Bronchial epithelial cell (primary cell): ENCODE data around the gene BTF3. TPM values are rescaled to one million over a fixed set of nuclear protein-coding genes. Genes with fewer than 3 reads are reported as not detected.

ENCODE experiments used
- DNase-seq: peaks from one replicate; pipeline ENCODE4 v3.0.0-alpha.2; 2010; ENCODE audit warnings: low read depth
- FAIRE-seq: peaks from 2 replicates; lab custom pipeline; 2011; peaks lifted over from hg19 to GRCh38; lab: Jason Lieb, UNC
- H3K27me3 ChIP-seq: 2 replicates; pipeline ENCODE4 v1.5.1; 2011; ENCODE audit warnings: low read length; ENCODE audit not compliant: control insufficient read depth, insufficient read depth
- H3K36me3 ChIP-seq: 2 replicates; pipeline ENCODE4 v1.5.1; 2011; ENCODE audit warnings: low read length; ENCODE audit not compliant: control insufficient read depth, insufficient read depth
- H3K4me3 ChIP-seq: 2 replicates; pipeline ENCODE4 v1.5.1; 2011; ENCODE audit warnings: mild to moderate bottlenecking, low read depth, low read length, control low read depth
- total RNA-seq: library from RNA; depleted of rRNA; stranded (reverse); fragments of >200 nt; gene quantifications from 2 replicates; pipeline ENCODE4 v1.2.1, GENCODE V29; 2014
- TF ChIP-seq, protein P1 (sequence below): IDR thresholded peaks from 2 replicates; pipeline ENCODE4 v1.5.1; 2011; ENCODE audit warnings: mild to moderate bottlenecking, moderate library complexity, low read length, control low read depth, inconsistent platforms; ENCODE audit not compliant: insufficient read depth, severe bottlenecking

The BTF3 gene
- total RNA-seq, 1 donor from 2014 or later, result 227 TPM

DNA sequence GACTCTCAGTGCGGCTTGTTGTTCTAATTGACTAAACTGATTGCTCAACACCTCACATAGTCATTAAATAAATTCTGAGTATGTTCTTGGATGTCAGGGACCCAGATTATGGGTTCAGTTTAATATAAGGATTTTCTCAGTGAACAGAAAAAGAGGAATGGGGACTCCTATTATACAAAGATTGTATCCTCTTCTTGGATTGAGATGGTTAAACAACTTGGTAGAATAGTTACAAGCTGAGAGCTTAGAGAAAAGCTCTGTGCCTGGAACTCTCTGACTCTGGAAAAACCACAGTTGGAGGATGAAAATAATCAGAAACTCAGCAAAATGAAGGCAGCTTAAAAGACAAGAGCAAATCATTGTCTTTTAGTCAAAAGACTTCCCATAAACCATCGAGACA is 36.7 kb downstream of the BTF3 start:
- DNase-seq (no peak), FAIRE-seq (no peak)
- H3K4me3 ChIP-seq, result no peak overlapping the region
- H3K36me3 ChIP-seq, result no peaks in the 10 kb centered on the region
- no peaks in the 10 kb centered on the region for H3K27me3 ChIP-seq
- TF ChIP-seq, protein P1, sequence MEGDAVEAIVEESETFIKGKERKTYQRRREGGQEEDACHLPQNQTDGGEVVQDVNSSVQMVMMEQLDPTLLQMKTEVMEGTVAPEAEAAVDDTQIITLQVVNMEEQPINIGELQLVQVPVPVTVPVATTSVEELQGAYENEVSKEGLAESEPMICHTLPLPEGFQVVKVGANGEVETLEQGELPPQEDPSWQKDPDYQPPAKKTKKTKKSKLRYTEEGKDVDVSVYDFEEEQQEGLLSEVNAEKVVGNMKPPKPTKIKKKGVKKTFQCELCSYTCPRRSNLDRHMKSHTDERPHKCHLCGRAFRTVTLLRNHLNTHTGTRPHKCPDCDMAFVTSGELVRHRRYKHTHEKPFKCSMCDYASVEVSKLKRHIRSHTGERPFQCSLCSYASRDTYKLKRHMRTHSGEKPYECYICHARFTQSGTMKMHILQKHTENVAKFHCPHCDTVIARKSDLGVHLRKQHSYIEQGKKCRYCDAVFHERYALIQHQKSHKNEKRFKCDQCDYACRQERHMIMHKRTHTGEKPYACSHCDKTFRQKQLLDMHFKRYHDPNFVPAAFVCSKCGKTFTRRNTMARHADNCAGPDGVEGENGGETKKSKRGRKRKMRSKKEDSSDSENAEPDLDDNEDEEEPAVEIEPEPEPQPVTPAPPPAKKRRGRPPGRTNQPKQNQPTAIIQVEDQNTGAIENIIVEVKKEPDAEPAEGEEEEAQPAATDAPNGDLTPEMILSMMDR, result no peak

DNA sequence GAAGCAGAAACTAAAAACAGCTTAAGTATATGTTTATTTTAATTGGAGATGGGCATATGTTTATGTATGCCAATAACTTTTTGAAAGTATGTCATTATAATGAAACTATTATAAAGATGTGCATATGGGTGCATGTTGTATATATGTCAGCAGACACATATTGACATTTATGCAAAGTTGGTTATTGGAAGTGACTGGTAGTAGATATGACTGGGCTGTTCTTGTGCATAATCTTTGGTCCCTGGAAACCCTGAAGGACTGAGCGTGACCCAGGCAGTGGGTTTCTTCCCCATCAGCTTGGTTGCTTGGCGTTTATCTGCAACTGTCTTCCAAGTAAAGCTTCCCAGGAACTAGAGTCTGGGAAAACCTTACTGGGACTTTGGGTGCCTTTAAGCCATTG is 41.5 kb downstream of the BTF3 start:
- DNase-seq (no peak), FAIRE-seq (no peak)
- Histone ChIP-seq H3K36me3 (no peaks in the 10 kb centered on the region), H3K4me3 (no peak overlapping the region), H3K27me3 (no peaks in the 10 kb centered on the region)
- TF ChIP-seq, protein P1, result no peak

DNA sequence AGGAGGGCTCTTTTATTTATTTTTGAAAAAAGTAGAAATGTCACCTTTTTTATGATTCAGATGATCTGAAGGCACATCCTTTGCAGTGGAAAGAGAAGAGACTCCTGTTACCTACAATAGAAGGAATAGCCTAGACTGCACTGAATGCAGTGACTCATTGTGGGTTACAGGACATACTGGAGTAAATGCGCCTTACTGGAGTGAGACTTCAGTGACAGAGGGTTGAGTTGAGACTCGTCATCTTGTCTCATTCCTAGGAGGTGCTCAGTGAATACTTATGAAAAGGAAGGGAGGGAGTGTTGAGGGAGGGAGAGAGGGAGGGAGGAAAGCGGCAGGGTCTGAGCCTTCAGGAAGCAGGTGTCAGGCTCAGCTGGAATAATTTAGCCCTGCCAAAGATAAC is 42.0 kb downstream of the BTF3 start:
- TF ChIP-seq, protein P1, result no peak
- DNase-seq, result peak; percentile 97
- H3K27me3 ChIP-seq, result no peaks in the 10 kb centered on the region
- no peak overlapping the region for H3K4me3 ChIP-seq
- peak; percentile 55 for FAIRE-seq
- no peaks in the 10 kb centered on the region for H3K36me3 ChIP-seq

DNA sequence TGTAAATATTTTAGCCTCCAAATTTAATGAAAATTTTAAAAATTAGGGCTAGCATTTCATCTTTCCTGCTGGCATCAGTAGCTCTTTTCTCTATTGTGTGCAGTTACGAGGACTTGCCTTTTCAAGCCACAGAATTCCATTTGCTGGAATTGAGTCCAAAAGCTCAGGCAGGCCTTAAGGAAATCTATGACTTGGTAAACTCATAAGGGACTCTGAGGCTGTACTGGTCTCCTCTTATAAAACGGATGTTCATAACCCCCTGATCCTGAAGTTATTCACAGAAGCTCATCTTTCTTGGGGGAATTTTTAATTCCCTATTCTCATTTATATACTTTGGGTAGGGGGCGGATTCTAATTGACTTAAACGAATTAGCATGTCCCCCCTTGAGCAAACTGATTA is 43.8 kb downstream of the BTF3 start:
- H3K36me3 ChIP-seq, result no peaks in the 10 kb centered on the region
- no peak for FAIRE-seq
- no peak overlapping the region for H3K4me3 ChIP-seq
- no peak for DNase-seq
- TF ChIP-seq, protein P1, result no peak
- H3K27me3 ChIP-seq, result no peaks in the 10 kb centered on the region

DNA sequence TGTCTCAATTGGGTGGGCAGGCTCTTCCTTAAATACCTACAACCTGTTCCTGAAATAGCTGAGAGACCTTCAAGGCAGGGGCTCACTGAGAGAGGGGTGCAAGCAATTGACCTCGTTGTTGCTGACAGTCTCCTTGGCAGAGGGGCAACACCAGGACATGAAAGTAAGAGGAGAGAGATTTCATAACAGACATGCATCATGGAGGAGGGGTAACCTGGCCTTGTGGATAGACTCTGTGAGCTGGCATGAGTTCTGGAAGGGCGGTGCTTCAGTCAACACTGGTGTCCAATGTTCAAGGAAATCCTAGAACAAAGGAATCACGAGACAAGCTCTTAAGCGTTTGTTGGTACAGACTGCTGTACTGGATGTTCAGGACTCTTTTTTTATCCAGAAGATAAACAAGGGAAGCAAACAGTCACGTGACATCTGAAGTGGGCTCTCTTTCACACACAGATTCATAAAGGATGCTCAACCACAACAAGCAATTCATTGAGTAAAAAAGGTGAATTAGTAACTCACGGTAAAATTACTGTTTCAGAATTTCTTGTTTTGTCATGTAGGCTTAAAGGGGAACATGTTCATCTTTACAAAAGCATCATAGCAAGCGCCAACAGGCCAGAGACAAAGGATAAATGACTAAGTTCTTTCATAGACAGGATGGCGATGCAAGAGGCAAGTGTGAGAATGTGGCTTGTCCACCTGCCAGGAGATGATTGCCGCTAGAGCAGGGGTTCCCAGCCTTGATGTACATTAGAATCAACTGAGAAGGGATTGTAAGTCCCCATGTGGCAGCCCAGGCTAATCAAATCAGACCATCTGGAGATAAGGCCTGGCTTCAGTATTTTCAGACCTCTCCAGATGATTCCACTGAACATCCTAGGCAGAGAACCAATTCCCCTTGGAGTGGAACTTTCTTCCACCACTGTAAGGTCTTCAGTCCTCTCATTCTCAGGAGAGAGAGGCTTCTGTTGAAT is 46.5 kb downstream of the BTF3 start:
- no peaks in the 10 kb centered on the region for H3K36me3 ChIP-seq
- H3K27me3 ChIP-seq, result no peaks in the 10 kb centered on the region
- TF ChIP-seq, protein P1, result no peak
- DNase-seq (peak; percentile 93), FAIRE-seq (peak; percentile 98)
- H3K4me3 ChIP-seq, result no peak overlapping the region

DNA sequence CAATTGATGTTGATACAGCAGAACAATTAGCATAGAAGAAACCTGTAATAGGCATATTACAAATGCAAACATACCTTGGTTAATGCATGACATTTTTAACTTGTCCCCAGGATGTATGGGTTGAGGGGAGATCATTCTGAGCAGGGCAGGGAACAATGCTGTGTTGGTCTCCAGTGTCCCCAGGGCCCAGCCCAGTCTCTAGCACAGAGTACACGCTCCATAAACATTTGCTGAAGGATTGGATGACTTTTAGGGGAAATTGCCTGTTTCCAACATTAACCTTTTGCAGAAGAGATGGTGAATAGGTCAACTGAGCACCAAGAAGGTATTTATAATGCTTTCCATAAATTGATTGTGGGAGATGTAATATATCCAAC is 47.1 kb downstream of the BTF3 start:
- TF ChIP-seq, protein P1, result no peak
- no peak overlapping the region for H3K4me3 ChIP-seq
- DNase-seq (no peak), FAIRE-seq (no peak)
- H3K27me3 ChIP-seq, result no peaks in the 10 kb centered on the region
- no peaks in the 10 kb centered on the region for H3K36me3 ChIP-seq
